B cell (primary cell): ENCODE results near the gene RMDN3. TPM values are rescaled to one million over a fixed set of nuclear protein-coding genes. Genes with fewer than 3 reads are reported as not detected.

Experiments
- ATAC-seq: fragments of 200-7000 bp; cut with Tn5 transposase; one replicate; pipeline ENCODE4 v1.10.0; 2021; ENCODE audit warnings: low read depth, mild to moderate bottlenecking, moderate number of reproducible peaks, moderate library complexity
- CTCF ChIA-PET: fragments of 350-600 bp; sonication (Branson Sonifier 250); formaldehyde crosslinking; loops from one replicate; lab custom pipeline; 2021; ENCODE audit warnings: antibody characterized with exemption, inconsistent platforms; lab: Charles Lee
- POLR2A ChIA-PET: fragments of 350-600 bp; sonication (Branson Sonifier 250); formaldehyde crosslinking; loops from one replicate; lab custom pipeline; 2021; ENCODE audit warnings: antibody characterized with exemption; lab: Charles Lee
- DNase-seq: peaks from one replicate; pipeline ENCODE4 v3.0.0; 2013
- H2AFZ ChIP-seq: 2 replicates; pipeline ENCODE4 v1.6.1; 2012; ENCODE audit warnings: mild to moderate bottlenecking, low read depth, low read length; ENCODE audit not compliant: insufficient read depth, poor library complexity, severe bottlenecking
- H3K27ac ChIP-seq, 2 donors: 1 replicate in 1 of 2; 2 replicates in 1 of 2; pipeline ENCODE4 v1.5.1; 2012 to 2013; ENCODE audit warnings: low read length in 2 of 2, mild to moderate bottlenecking in 2 of 2, moderate library complexity in 1 of 2
- H3K27me3 ChIP-seq, 4 experiments: fragments of 200-600 bp in 1 of 4; sonication (generic) in 1 of 4; replicated peaks in 1 of 4; 1 replicate in 2 of 4; 2 replicates in 2 of 4; pipeline versions ENCODE4 v1.6.1 to v1.7.0; 2013 to 2016; ENCODE audit warnings: low read length in 3 of 4, mild to moderate bottlenecking in 2 of 4, mixed read lengths in 1 of 4, moderate library complexity in 1 of 4; ENCODE audit not compliant: insufficient read depth in 4 of 4, control insufficient read depth in 3 of 4; ENCODE audit errors: control extremely low read depth in 1 of 4
- H3K36me3 ChIP-seq, 2 experiments: replicated peaks in 1 of 2; 1 replicate in 1 of 2; 2 replicates in 1 of 2; pipeline versions ENCODE4 v1.6.1 to v1.7.1; 2013; ENCODE audit warnings: low read length in 1 of 2; ENCODE audit not compliant: insufficient read depth in 2 of 2, control insufficient read depth in 1 of 2; ENCODE audit errors: control extremely low read depth in 1 of 2, extremely low read depth in 1 of 2
- H3K4me1 ChIP-seq, 2 donors: fragments of 200-600 bp in 1 of 2; sonication (generic) in 1 of 2; 1 replicate in 1 of 2; 2 replicates in 1 of 2; pipeline versions ENCODE4 v1.5.1 to v1.6.1; 2013 to 2017; ENCODE audit warnings: low read length in 2 of 2; ENCODE audit not compliant: control insufficient read depth in 2 of 2, insufficient read depth in 2 of 2
- H3K4me2 ChIP-seq: replicated peaks from 2 replicates; pipeline ENCODE3; 2012; ENCODE audit warnings: mild to moderate bottlenecking, low read depth, low read length; ENCODE audit not compliant: poor library complexity, severe bottlenecking
- H3K4me3 ChIP-seq, 5 experiments: fragments of 200-600 bp in 1 of 5; sonication (generic) in 1 of 5; 1 replicate in 3 of 5; 2 replicates in 2 of 5; pipeline versions ENCODE4 v1.5.1 to v1.7.0; 2011 to 2016; ENCODE audit warnings: low read length in 4 of 5, mild to moderate bottlenecking in 4 of 5, low read depth in 2 of 5, control low read depth in 1 of 5, moderate library complexity in 1 of 5; ENCODE audit not compliant: insufficient read depth in 1 of 5; ENCODE audit errors: control extremely low read depth in 1 of 5, extremely low read depth in 1 of 5
- H3K79me2 ChIP-seq: fragments of 200-600 bp; sonication (generic); one replicate; pipeline ENCODE4 v1.6.0; 2016; ENCODE audit warnings: low read length; ENCODE audit not compliant: control insufficient read depth, insufficient read depth
- H3K9ac ChIP-seq: fragments of 200-600 bp; sonication (generic); 2 replicates; pipeline ENCODE4 v1.6.1; 2017; ENCODE audit warnings: mild to moderate bottlenecking, low read length, moderate library complexity
- H3K9me3 ChIP-seq, 3 donors: one replicate each; pipeline versions ENCODE4 v1.6.1 to v1.7.1; 2013; ENCODE audit warnings: low read length in 2 of 3; ENCODE audit not compliant: control insufficient read depth in 2 of 3, insufficient read depth in 1 of 3; ENCODE audit errors: control extremely low read depth in 1 of 3
- H4K20me1 ChIP-seq: 2 replicates; pipeline ENCODE4 v1.6.0; 2012; ENCODE audit warnings: mild to moderate bottlenecking, low read length; ENCODE audit not compliant: insufficient read depth, control insufficient read depth, poor library complexity, severe bottlenecking
- H3K27ac Mint-ChIP-seq: one replicate; pipeline ENCODE4 v1.8.0; 2021; ENCODE audit warnings: mixed read lengths
- H3K27me3 Mint-ChIP-seq: one replicate; pipeline ENCODE4 v1.8.0; 2021; ENCODE audit warnings: mixed read lengths
- H3K4me1 Mint-ChIP-seq: one replicate; pipeline ENCODE4 v1.8.0; 2021; ENCODE audit warnings: mixed read lengths
- H3K4me3 Mint-ChIP-seq: one replicate; pipeline ENCODE4 v1.8.0; 2021; ENCODE audit warnings: mixed read lengths
- H3K9me3 Mint-ChIP-seq: one replicate; pipeline ENCODE4 v1.8.0; 2022; ENCODE audit warnings: mixed read lengths; ENCODE audit not compliant: insufficient read depth
- EZH2 ChIP-seq: IDR thresholded peaks from 2 replicates; pipeline ENCODE4 v1.6.1; 2012; ENCODE audit warnings: borderline replicate concordance, low read depth, mild to moderate bottlenecking, moderate library complexity, low read length; ENCODE audit not compliant: insufficient read depth, poor library complexity, severe bottlenecking
- WGBS: methylation state at CpG from one replicate; pipeline ENCODE4 v1.1.5; 2013; ENCODE audit warnings: missing lambda C conversion rate; ENCODE audit not compliant: insufficient coverage; 5-methylcytosine and 5-hydroxymethylcytosine counted together
- intact Hi-C: fragments of 100-400 bp; cut with micrococcal nuclease; formaldehyde crosslinking; loops from one replicate; pipeline ENCODE4 v1.10.0; 2022
- polyA plus RNA-seq: library from polyadenylated mRNA; depleted of rRNA; stranded (reverse); fragments of >200 nt; gene quantifications from 2 replicates; pipeline ENCODE4 v1.2.3, GENCODE V29; 2012
- total RNA-seq, 2 donors: library from RNA; stranded (reverse); fragments of 120-200 nt in 1 of 2; gene quantifications; 1 replicate in 1 of 2; 2 replicates in 1 of 2; pipeline versions ENCODE4 v1.2.3 to v1.2.4, GENCODE V29; 2013 to 2022
- TF ChIP-seq, protein P1 (sequence below): fragments of 200-600 bp; IDR thresholded peaks from one replicate; pipeline ENCODE4 v1.8.0; 2022; ENCODE audit warnings: antibody characterized with exemption, mild to moderate bottlenecking

Gene RMDN3
- total and polyA plus RNA-seq, 2 donors (not counting 1 experiment from before 2014, with no cell fraction given), result 12.4 to 22.1 TPM

DNA sequence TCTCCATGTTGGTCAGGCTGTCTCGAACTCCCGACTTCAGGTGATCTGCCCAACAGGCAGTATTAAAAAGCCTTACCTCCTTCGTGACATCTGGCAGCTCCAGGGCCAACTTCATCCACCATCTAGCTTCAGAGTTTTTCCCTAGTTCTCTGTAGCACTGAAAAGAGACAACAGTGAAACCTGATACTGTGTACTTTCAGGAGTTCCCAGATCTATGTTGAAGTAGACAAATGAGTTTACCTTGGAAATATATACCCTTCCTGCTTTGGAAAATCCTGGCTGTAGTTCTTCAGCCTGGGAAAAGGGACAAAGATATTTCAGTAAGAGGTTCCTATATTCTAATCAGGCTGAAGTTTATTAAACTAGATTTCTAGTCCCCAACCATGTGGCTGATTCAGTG is 18.0 kb downstream of the RMDN3 start:
- Mint-ChIP-seq H3K27ac (no peak overlapping the region), H3K27me3 (no peaks in the 10 kb centered on the region), H3K9me3 (no peaks in the 10 kb centered on the region), H3K4me3 (no peak overlapping the region), H3K4me1 (no peaks in the 10 kb centered on the region)
- ChIA-PET POLR2A (no interaction called here), CTCF (interaction anchor here (1.4 to 2.1 kb wide), 3 partner anchors 10 to 46 kb away, joined by 3 to 6 read pairs (median 5); no protein-coding TSS in a partner anchor)
- no peaks in the 10 kb centered on the region for H4K20me1 ChIP-seq
- WGBS, result no CpG with 5 or more reads among the region's 3 CpGs
- no peak overlapping the region for H2AFZ ChIP-seq
- ATAC-seq, result no peak
- H3K9ac ChIP-seq, result no peak overlapping the region
- DNase-seq, result no peak
- H3K36me3 ChIP-seq, result peaks cover 4 to 43% of the 10 kb centered on the region in 2 experiments
- intact Hi-C loops, result no loop called here
- H3K4me2 ChIP-seq, result no peak overlapping the region
- no peak overlapping the region for H3K27ac ChIP-seq
- H3K4me3 ChIP-seq, result no peak overlapping the region
- no peaks in the 10 kb centered on the region for H3K79me2 ChIP-seq
- TF ChIP-seq, protein P1, sequence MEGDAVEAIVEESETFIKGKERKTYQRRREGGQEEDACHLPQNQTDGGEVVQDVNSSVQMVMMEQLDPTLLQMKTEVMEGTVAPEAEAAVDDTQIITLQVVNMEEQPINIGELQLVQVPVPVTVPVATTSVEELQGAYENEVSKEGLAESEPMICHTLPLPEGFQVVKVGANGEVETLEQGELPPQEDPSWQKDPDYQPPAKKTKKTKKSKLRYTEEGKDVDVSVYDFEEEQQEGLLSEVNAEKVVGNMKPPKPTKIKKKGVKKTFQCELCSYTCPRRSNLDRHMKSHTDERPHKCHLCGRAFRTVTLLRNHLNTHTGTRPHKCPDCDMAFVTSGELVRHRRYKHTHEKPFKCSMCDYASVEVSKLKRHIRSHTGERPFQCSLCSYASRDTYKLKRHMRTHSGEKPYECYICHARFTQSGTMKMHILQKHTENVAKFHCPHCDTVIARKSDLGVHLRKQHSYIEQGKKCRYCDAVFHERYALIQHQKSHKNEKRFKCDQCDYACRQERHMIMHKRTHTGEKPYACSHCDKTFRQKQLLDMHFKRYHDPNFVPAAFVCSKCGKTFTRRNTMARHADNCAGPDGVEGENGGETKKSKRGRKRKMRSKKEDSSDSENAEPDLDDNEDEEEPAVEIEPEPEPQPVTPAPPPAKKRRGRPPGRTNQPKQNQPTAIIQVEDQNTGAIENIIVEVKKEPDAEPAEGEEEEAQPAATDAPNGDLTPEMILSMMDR, result no peak
- H3K27me3 ChIP-seq, result no peaks in the 10 kb centered on the region
- H3K9me3 ChIP-seq, result no peaks in the 10 kb centered on the region
- no peaks in the 10 kb centered on the region for H3K4me1 ChIP-seq

DNA sequence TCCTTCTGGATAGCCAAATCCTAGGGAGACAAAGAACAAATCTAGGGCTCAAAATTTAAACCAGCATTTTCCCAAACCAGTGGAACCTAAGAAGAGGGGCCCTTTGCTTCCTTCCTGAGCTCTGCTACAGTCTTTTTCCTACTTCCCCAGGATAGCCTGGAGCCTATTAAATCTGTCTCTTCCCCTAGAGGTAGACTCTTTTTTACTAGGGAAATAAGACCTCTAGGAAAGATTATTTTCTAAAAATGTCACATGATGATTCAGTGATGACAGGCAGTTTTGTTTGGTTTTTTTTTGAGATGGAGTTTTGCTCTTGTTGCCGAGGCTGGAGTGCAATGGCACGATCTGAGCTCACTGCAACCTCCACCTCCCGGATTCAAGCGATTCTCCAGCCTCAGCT is 18.5 kb downstream of the RMDN3 start:
- no peaks in the 10 kb centered on the region for H3K9me3 Mint-ChIP-seq
- no peak overlapping the region for H3K4me3 Mint-ChIP-seq
- no peak for ATAC-seq
- Histone ChIP-seq H3K4me2 (no peak overlapping the region), H3K9ac (no peak overlapping the region), H3K36me3 (peaks cover 4 to 43% of the 10 kb centered on the region in 2 experiments), H3K27me3 (no peaks in the 10 kb centered on the region), H3K79me2 (no peaks in the 10 kb centered on the region), H3K27ac (no peak overlapping the region), H3K9me3 (no peaks in the 10 kb centered on the region), H2AFZ (no peak overlapping the region), H4K20me1 (no peaks in the 10 kb centered on the region), H3K4me3 (no peak overlapping the region), H3K4me1 (no peaks in the 10 kb centered on the region)
- intact Hi-C loops, result no loop called here
- no peak for DNase-seq
- no peaks in the 10 kb centered on the region for H3K4me1 Mint-ChIP-seq
- 93% methylated on average over 3 of the region's 4 CpGs for WGBS
- TF ChIP-seq, protein P1, result no peak
- no peak for TF ChIP-seq EZH2
- ChIA-PET POLR2A (no interaction called here), CTCF (interaction anchor here (1.4 to 2.1 kb wide), 3 partner anchors 10 to 46 kb away, joined by 3 to 6 read pairs (median 5); no protein-coding TSS in a partner anchor)
- no peak overlapping the region for H3K27ac Mint-ChIP-seq
- no peaks in the 10 kb centered on the region for H3K27me3 Mint-ChIP-seq
